Uterus (tissue), 2 donors: Measurements from ENCODE around the gene SLC25A22.

Source experiments
- CTCF ChIP-seq, 4 experiments: fragments of 200-600 bp in 2 of 4; fragments of 450-650 bp in 2 of 4; sonication (generic) in 2 of 4; IDR thresholded peaks; one replicate each; pipeline ENCODE4 v1.5.1; 2016 to 2019; ENCODE audit warnings: antibody characterized with exemption in 4 of 4, mild to moderate bottlenecking in 2 of 4, moderate library complexity in 1 of 4
- POLR2A ChIP-seq, 2 donors: fragments of 450-650 bp; IDR thresholded peaks; one replicate each; pipeline ENCODE4 v1.6.1; 2016; ENCODE audit warnings: antibody characterized with exemption in 2 of 2, mild to moderate bottlenecking in 1 of 2, moderate library complexity in 1 of 2

GRCh38 chr11:774873-775592, 23.0 kb downstream of the SLC25A22 start:
- TF ChIP-seq CTCF (IDR thresholded peaks at IDR 0.05), result no peak
- no peak for TF ChIP-seq POLR2A (IDR thresholded peaks at IDR 0.05)
